ENCODE data around the gene SPSB4.

Gene SPSB4

DNA sequence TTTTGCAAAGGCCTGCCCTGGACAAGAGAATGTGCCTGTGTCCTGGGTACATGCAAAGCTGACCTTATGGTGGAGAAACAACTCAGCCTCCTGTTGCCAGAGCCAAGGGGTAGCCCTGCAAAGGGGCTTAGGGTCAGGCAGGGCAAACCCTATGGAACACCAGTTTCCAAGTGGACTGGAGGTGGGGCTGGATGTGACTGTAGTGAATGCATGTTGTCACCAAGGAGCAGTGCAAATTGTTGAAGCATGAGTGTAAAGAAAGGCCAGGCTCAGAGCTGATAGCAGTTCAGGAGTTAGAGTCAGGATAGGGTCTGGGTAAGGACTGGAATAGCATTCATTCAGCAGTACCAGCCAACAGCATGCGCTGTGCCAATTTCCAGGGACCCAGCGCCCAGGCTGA is 97.6 kb downstream of the SPSB4 start:
- in situ Hi-C loops (cut with HindIII; ENCODE audit: low sequenced_read_pairs) = no loop called here

DNA sequence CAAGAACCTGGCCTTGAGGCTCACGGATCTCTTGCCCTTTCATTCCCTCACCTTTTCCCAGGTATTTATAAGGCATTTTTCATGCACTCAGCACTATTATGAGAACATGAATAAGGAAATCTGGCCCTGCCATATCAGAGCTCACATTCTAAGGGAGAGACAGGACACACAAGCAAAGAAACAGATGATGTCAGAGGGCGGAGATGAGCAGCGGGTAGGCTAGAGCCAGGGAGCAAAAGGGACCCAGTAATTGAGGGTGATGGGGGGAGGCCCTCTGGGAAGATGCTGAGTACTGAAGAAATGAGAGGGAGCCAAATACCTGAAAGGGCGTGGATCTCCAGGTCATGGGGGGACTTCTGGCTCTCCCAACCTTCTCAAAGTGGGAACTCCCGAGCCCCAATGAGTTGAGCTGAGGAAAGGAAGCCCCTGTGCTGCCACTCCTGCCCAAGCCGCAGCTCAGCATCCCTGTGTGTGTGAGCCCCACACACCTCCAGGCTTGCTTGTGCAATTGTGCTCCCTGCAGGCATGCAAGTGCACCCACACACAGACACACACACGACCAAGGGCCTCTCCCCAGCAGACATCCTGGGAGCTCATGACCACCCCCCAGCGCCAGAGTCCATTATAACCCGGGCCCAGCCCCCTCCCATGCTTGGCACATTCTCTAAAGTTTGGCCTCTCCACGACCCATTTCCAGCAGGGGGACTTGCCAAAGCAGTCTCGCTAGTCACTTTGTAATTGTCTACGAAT is 99.1 kb downstream of the SPSB4 start:
- in situ Hi-C loops (cut with HindIII; ENCODE audit: low sequenced_read_pairs) = no loop called here

GRCh38 chr3:141150931-141151330 is 99.8 kb downstream of the SPSB4 start:
- in situ Hi-C loops (cut with HindIII; ENCODE audit: low sequenced_read_pairs) = no loop called here

DNA sequence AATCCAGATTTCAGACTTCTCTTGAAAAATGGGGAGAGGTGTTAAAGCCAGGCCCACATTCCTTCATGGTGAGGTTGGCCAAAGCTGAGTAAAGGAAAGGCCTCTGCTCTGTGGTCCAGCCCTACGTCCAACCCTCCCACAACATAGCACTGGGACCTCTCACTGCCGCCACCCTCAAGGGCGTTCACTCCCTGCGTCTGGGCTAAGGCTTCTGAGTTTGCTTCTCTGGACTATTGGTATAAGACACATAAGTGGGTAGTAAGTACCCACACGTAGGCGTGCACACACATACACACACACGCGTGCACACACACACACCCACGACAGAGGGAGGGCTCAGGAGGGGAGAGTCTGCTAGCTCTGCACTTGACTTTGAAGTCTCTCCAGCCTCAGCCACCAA is 100.3 kb downstream of the SPSB4 start:
- in situ Hi-C loops (cut with HindIII; ENCODE audit: low sequenced_read_pairs) = no loop called here

DNA sequence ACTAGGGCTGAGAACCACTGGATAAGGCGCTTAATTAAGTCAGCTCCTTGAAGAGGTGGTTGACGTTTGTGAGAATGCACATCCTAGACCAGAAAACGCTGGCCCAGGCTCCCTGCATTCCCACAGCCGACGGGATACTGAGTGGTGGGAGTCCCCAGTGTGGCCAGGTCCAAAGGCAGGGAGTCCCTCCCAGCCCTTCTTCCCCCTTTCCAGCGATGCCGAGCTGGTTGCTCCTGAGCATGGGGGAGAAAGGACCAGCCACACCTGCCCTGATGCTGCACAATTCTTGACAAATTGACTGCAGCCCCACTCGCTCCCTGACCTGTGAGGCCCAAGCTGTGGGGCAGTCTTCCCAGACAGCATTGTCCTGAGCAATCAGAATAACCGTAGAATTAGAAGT is 101.0 kb downstream of the SPSB4 start:
- in situ Hi-C loops (cut with HindIII; ENCODE audit: low sequenced_read_pairs) = no loop called here

DNA sequence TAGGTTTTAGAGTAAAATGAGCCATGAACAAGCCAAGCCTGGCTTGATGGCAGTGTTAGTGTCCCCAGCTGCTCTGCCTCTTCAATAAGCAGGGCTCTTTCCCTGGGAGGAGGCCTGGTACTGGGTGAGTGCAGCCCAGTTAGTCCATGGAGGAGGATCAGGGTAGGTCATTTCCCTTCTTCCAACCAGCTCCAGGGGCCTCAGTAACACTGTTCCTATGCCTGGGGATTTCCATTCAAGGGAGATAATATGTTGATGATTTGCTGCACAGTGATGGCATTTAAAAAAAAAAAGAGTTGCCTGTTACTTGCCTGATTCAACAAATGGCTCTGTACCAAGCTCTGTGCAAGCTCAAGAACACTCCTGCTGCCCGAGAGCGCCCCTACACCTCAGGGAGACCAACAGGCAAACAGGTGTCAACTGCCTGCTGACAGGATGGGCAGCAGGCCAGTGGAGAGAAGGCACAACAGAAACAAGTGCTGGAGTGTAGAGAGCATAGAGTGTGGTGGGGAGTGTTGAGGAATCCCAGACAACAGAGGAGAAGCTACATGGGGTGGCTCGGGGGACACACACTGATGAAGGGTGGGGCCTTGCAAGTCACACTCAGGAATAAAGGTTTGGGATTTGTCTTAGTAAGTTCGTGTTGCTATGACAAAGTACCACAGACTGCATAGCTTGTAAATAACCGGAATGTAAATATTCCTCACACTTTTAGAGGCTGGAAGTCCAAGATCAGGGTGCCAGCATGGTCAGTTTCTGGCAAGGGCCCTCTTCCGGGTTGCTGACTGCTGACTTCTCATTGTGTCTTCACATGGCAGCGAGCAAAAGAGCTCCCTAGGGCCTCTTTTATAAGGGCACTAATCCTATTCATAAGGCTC is 101.9 kb downstream of the SPSB4 start:
- in situ Hi-C loops (cut with HindIII; ENCODE audit: low sequenced_read_pairs) = no loop called here

GRCh38 chr3:141153679-141153966 is 102.5 kb downstream of the SPSB4 start:
- in situ Hi-C loops (cut with HindIII; ENCODE audit: low sequenced_read_pairs) = no loop called here

DNA sequence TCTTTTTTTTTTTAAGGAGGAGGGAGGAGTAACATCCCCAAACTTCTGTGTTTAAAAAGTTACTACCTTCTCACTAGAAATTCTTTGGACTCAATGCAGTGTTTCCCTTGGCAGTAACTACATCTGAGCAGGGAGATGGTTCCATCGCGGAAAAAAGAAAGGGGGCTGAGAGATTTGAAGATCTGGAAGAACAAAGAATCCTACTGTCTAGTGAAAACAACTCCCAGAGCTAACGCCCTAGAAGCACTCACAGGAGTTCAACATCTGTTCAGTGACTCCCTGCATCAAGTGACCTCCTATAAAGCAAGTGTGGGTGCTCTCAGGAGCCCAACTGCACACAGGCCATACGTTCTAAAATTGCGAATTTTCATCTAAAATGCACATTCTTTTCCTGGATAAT is 113.7 kb downstream of the SPSB4 start:
- in situ Hi-C loops (cut with HindIII; ENCODE audit: low sequenced_read_pairs) = no loop called here

DNA sequence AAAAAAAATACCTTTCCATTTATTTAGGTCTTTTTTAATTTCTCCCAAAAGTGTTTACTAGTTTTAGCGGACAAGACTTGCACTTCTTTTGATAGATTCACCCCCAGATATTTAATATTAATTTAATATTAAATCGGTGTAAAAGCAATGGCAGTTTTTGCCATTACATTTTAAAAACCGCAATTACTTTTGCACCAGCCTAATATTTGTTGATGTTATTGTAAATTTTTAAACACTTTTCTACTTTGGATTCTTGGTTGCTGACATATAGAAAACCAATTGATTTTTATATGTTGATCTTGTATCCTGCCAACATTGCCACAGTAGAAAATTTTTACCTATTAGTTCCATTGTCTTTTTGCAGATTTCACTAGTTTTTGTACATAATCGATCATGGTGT is 116.5 kb downstream of the SPSB4 start:
- in situ Hi-C loops (cut with HindIII; ENCODE audit: low sequenced_read_pairs) = no loop called here

GRCh38 chr3:141170678-141171295 is 119.6 kb downstream of the SPSB4 start:
- in situ Hi-C loops (cut with HindIII; ENCODE audit: low sequenced_read_pairs) = no loop called here

- in situ Hi-C loops (cut with HindIII; ENCODE audit: low sequenced_read_pairs) = no loop called here
These were observed 123.5 kb downstream of the SPSB4 start for GRCh38 chr3:141174674-141175073.

GRCh38 chr3:141176775-141177174 is 125.6 kb downstream of the SPSB4 start:
- in situ Hi-C loops (cut with HindIII; ENCODE audit: low sequenced_read_pairs) = no loop called here

DNA sequence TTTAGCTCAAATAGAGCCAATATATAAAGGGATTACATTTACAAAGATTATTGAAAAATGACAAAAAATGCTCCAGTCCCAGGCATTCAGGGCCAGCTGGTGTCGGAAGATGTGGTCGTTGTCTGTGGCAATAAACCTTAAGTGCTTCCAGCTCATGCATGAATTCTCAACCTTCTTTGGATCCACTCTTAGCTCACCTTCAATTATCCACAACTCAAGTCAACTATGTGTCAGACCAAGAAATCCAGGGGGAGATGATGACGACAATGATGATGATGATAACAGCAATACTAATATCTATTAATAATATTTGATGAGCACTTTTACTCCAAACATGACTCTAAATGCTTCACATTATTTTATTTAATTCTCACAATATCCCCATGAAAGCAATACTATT is 126.9 kb downstream of the SPSB4 start:
- in situ Hi-C loops (cut with HindIII; ENCODE audit: low sequenced_read_pairs) = no loop called here

DNA sequence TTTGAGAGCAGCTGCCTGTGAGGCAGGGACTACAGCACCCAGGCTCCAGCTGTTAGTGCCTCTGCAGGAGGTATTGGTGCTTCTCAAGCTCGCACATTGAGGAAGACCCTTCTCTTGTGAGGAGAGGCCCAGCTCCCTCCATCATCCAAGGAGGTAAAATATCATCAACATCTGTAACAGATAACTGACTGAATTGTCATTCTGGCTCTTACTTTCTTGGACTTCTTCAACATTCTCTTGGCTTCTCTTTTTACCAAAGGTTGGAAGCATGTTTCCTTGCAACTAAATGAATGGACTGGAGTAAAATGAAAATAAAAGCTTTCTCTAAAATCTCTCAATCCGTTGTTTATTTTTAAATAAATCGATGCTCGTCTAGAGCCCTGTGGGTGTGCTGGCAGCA is 127.4 kb downstream of the SPSB4 start:
- in situ Hi-C loops (cut with HindIII; ENCODE audit: low sequenced_read_pairs) = no loop called here

DNA sequence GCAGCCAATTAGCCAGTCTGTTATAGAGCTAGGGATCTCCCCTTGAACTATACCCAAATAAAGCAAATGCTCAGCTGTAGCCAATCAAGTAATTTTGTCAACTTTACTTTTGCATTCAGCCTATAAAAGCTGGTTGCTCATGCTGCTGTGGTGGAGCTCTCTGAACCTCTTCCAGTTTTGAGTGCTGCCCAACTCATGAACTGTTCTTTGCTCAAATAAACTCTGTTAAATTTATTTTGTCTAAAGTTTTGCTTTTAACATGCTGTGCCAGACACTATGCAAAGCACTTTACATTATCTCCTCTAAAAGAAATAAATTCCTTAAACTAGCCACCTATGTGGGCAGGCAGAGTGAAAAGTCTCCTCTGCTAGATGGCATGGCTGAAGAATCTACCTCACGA is 128.8 kb downstream of the SPSB4 start:
- in situ Hi-C loops (cut with HindIII; ENCODE audit: low sequenced_read_pairs) = no loop called here

DNA sequence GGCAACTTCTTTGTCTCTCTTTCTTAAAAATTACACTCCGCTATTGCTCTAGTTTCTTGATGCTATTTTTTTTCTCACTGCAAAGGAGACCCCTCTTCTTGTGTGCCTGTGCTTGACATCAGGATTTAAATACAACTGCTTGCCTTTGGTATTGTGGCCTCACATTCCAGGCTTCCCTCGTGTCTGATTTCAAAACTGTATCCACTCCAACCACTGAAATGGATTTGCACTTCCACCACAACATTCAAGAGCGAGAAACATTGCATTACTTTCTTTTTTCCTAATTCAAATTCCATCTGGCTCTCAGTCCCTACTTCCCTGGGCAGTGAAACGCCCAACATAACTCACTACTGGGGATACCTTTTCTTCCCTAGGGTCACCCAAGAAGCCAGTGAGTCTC is 130.0 kb downstream of the SPSB4 start:
- in situ Hi-C loops (cut with HindIII; ENCODE audit: low sequenced_read_pairs) = no loop called here

DNA sequence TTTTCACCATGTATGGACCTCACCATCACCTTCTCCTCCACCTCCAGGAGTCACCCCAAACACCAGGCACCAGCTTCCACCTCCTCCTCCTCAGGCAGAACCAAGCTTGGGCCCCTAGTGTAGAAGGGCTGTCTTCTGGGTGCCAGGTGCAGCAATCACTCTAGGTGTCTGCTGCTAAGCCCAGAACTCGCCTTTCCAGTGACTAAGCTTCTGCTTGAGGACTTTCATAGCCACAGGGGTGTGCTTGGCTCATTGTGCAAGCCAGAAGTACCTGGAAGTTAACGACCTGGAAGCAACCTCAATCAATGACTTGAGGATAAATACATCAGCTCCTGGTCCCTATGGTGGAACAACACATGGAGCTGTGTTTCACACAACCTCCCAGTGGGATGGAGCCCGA is 130.7 kb downstream of the SPSB4 start:
- in situ Hi-C loops (cut with HindIII; ENCODE audit: low sequenced_read_pairs) = no loop called here

DNA sequence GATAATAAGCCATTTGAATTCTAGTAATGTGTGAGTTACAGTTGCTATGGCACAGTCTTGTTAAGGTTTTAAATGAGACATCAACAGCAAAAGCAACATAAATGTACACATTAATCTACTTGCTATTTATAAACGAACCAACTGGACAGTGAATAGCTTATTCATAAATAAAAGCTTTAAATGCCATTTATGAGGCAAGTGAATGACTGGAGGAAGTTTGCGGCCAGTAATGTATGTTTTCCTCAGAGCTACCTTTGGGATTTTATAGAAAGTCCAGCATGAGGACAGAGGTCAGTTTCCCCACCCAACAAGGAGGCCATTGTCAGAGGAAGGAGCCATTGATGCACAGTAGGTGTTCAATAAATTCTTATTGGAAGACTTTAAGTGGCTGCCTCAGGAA is 132.5 kb downstream of the SPSB4 start:
- in situ Hi-C loops (cut with HindIII; ENCODE audit: low sequenced_read_pairs) = no loop called here

DNA sequence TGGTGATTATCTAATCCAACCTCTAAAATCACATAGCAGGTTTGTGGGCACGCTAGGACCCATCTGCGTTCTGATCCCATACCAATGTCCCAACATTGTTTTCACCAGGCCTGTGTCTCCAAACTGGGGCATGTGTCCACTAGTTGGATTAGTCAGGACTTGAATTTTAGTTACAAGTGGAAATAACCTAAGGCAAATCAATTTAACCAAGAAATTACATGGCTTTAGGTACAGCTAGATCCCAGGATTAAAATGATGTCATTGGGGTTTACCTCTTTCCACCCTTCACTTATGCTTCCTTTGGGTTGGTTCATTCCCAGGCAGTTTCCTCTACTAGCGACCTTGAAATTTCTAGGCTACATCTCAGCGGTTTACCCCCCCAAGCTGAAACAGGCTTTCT is 133.3 kb downstream of the SPSB4 start:
- in situ Hi-C loops (cut with HindIII; ENCODE audit: low sequenced_read_pairs) = no loop called here

DNA sequence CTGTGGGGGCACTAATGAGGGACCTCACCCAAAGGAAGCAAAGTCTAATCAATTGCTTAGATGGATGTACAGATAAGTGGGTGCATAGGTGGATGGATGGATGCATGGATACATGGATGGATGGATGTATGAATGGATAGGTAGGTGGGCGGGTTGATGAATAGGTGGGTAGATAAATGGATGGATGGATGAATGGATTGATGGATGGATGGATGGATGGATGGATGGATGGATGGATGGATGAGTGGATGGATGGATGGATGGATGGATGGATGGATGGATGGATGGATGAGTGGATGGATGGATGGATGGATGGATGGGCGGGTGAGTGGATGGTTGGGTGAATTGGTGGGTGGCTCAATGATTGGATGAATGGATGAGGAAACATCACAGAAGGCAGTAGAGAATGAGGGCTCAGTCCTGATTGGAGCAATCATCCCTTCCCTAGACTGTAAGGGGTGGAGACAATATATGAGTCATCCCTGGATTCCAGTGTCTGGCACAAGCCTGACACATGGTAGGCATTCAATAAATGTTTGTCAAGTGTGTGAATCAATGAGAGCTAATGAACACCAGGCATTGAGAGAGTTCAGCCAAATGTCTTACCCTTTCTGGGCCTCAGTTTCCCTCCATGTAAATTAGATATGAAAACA is 140.1 kb downstream of the SPSB4 start:
- in situ Hi-C loops (cut with HindIII; ENCODE audit: low sequenced_read_pairs) = no loop called here

GRCh38 chr3:141192345-141192744 is 141.2 kb downstream of the SPSB4 start:
- in situ Hi-C loops (cut with HindIII; ENCODE audit: low sequenced_read_pairs) = no loop called here
